PC-9 (cell line): ENCODE data around the gene DOCK4. TPM values are rescaled to one million over a fixed set of nuclear protein-coding genes. Genes with fewer than 3 reads are reported as not detected.

Experiments used
- BruUV-seq: library from RNA; stranded (reverse); fragments of 400-500 nt; replicated peaks from 2 replicates; lab custom pipeline; 2021; lab: Mats Ljungman, UMichigan
- CTCF ChIA-PET: fragments of 300-600 bp; sonication (Branson Sonifier 250); formaldehyde crosslinking; loops from one replicate; lab custom pipeline; 2022; ENCODE audit warnings: antibody characterized with exemption; lab: Charles Lee
- POLR2A ChIA-PET: fragments of 300-600 bp; sonication (Branson Sonifier 250); formaldehyde crosslinking; loops from one replicate; lab custom pipeline; 2022; ENCODE audit warnings: antibody characterized with exemption; ENCODE audit not compliant: unreplicated experiment; lab: Charles Lee
- DNase-seq, 2 experiments: peaks; one replicate each; pipeline versions ENCODE4 v3.0.0 to v3.0.0-alpha.2; 2015 to 2022; ENCODE audit warnings: mixed read lengths in 1 of 2
- H2AFZ ChIP-seq: fragments of 200-600 bp; sonication (generic); 2 replicates; pipeline ENCODE4 v1.8.1; 2017; ENCODE audit warnings: antibody characterized with exemption
- H3F3A ChIP-seq: fragments of 200-600 bp; sonication (generic); 2 replicates; pipeline ENCODE4 v1.8.1; 2017; ENCODE audit warnings: antibody characterized with exemption, mild to moderate bottlenecking, low read depth; ENCODE audit not compliant: insufficient read depth
- H3K27ac ChIP-seq: fragments of 200-600 bp; sonication (generic); 2 replicates; pipeline ENCODE4 v1.6.1; 2016; ENCODE audit warnings: mixed run types
- H3K27me3 ChIP-seq: fragments of 200-600 bp; sonication (generic); 2 replicates; pipeline ENCODE4 v1.6.1; 2016; ENCODE audit warnings: low read depth, mixed run types; ENCODE audit not compliant: insufficient read depth
- H3K36me3 ChIP-seq: fragments of 200-600 bp; sonication (generic); 2 replicates; pipeline ENCODE4 v1.6.1; 2016; ENCODE audit warnings: low read depth, mixed run types
- H3K4me1 ChIP-seq: fragments of 200-600 bp; sonication (generic); replicated peaks from 2 replicates; pipeline ENCODE4 v1.6.1; 2016; ENCODE audit warnings: mixed run types; ENCODE audit not compliant: insufficient read depth
- H3K4me2 ChIP-seq: fragments of 200-600 bp; sonication (generic); 2 replicates; pipeline ENCODE4 v1.6.1; 2017; ENCODE audit warnings: mixed run types
- H3K4me3 ChIP-seq: fragments of 200-600 bp; sonication (generic); 2 replicates; pipeline ENCODE4 v1.6.1; 2016; ENCODE audit warnings: mixed run types
- H3K79me2 ChIP-seq: fragments of 200-600 bp; sonication (generic); 2 replicates; pipeline ENCODE4 v1.6.1; 2017; ENCODE audit warnings: low read depth, mixed run types
- H3K9me2 ChIP-seq: fragments of 200-600 bp; sonication (generic); 2 replicates; pipeline ENCODE4 v1.8.1; 2017; ENCODE audit warnings: mild to moderate bottlenecking; ENCODE audit not compliant: insufficient read depth
- H3K9me3 ChIP-seq: fragments of 200-600 bp; sonication (generic); 2 replicates; pipeline ENCODE4 v1.8.1; 2016; ENCODE audit warnings: low read depth; ENCODE audit not compliant: insufficient read depth
- H4K20me1 ChIP-seq: fragments of 200-600 bp; sonication (generic); 2 replicates; pipeline ENCODE4 v1.8.1; 2017; ENCODE audit not compliant: insufficient read depth
- EZH2 ChIP-seq: fragments of 200-600 bp; sonication (generic); IDR thresholded peaks from 2 replicates; pipeline ENCODE4 v1.8.0; 2017; ENCODE audit warnings: antibody characterized with exemption, low read depth
- intact Hi-C: fragments of 100-400 bp; cut with micrococcal nuclease; formaldehyde crosslinking; loops from one replicate; pipeline ENCODE4 v1.10.0; 2022; ENCODE audit not compliant: unreplicated experiment
- total RNA-seq: library from RNA; stranded (reverse); gene quantifications from 2 replicates; pipeline ENCODE4 v1.2.3, GENCODE V29; 2021
- TF ChIP-seq, protein P1 (sequence below): fragments of 200-600 bp; sonication (generic); conservative IDR thresholded peaks from 2 replicates; pipeline ENCODE4 v1.6.1; 2017; ENCODE audit warnings: mixed run types, antibody characterized with exemption, mild to moderate bottlenecking, moderate library complexity

The DOCK4 gene
- total RNA-seq, 1 experiment from 2014 or later: 0.98 TPM

GRCh38 chr7:111784296-111784695 lies 421.9 kb downstream of the DOCK4 start:
- Histone ChIP-seq H2AFZ (no peak overlapping the region), H3K9me2 (no peaks in the 10 kb centered on the region), H3K9me3 (no peaks in the 10 kb centered on the region), H3F3A (no peaks in the 10 kb centered on the region), H3K36me3 (no peaks in the 10 kb centered on the region), H3K27ac (no peak overlapping the region), H3K4me1 (peaks cover 14% of the 10 kb centered on the region), H4K20me1 (no peaks in the 10 kb centered on the region), H3K27me3 (no peaks in the 10 kb centered on the region), H3K4me2 (no peak overlapping the region), H3K4me3 (no peak overlapping the region), H3K79me2 (no peaks in the 10 kb centered on the region)
- CTCF ChIA-PET: no interaction called here
- TF ChIP-seq, protein P1, sequence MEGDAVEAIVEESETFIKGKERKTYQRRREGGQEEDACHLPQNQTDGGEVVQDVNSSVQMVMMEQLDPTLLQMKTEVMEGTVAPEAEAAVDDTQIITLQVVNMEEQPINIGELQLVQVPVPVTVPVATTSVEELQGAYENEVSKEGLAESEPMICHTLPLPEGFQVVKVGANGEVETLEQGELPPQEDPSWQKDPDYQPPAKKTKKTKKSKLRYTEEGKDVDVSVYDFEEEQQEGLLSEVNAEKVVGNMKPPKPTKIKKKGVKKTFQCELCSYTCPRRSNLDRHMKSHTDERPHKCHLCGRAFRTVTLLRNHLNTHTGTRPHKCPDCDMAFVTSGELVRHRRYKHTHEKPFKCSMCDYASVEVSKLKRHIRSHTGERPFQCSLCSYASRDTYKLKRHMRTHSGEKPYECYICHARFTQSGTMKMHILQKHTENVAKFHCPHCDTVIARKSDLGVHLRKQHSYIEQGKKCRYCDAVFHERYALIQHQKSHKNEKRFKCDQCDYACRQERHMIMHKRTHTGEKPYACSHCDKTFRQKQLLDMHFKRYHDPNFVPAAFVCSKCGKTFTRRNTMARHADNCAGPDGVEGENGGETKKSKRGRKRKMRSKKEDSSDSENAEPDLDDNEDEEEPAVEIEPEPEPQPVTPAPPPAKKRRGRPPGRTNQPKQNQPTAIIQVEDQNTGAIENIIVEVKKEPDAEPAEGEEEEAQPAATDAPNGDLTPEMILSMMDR: no peak
- no peak for TF ChIP-seq EZH2
- no TSS peak for BruUV-seq
- intact Hi-C loops: no loop called here
- POLR2A ChIA-PET: no interaction called here
- no peak for DNase-seq

- CTCF ChIA-PET: no interaction called here
- BruUV-seq: no TSS peak
Observed at GRCh38 chr7:111783854-111784253, 422.3 kb downstream of the DOCK4 start.

GRCh38 chr7:111780527-111780926 lies 425.7 kb downstream of the DOCK4 start:
- ChIA-PET POLR2A (no interaction called here), CTCF (no interaction called here)
- TF ChIP-seq, protein P1: no peak
- TF ChIP-seq EZH2: no peak
- intact Hi-C loops: no loop called here
- Histone ChIP-seq H2AFZ (no peak overlapping the region), H3K79me2 (no peaks in the 10 kb centered on the region), H3K9me2 (no peaks in the 10 kb centered on the region), H3F3A (no peaks in the 10 kb centered on the region), H3K27me3 (no peaks in the 10 kb centered on the region), H3K27ac (no peak overlapping the region), H3K4me1 (peaks cover 12% of the 10 kb centered on the region), H3K36me3 (no peaks in the 10 kb centered on the region), H3K9me3 (no peaks in the 10 kb centered on the region), H4K20me1 (no peaks in the 10 kb centered on the region), H3K4me2 (no peak overlapping the region), H3K4me3 (no peak overlapping the region)
- BruUV-seq: no TSS peak
- no peak for DNase-seq

More at GRCh38 chr7:111783854-111784253, 422.3 kb downstream of the DOCK4 start:
- Histone ChIP-seq H4K20me1 (no peaks in the 10 kb centered on the region), H3K4me3 (no peak overlapping the region), H3K4me2 (no peak overlapping the region), H3K9me2 (no peaks in the 10 kb centered on the region), H3K9me3 (no peaks in the 10 kb centered on the region), H3K4me1 (peaks cover 14% of the 10 kb centered on the region), H3F3A (no peaks in the 10 kb centered on the region), H2AFZ (no peak overlapping the region), H3K79me2 (no peaks in the 10 kb centered on the region), H3K36me3 (no peaks in the 10 kb centered on the region), H3K27ac (no peak overlapping the region), H3K27me3 (no peaks in the 10 kb centered on the region)
- POLR2A ChIA-PET: no interaction called here
- intact Hi-C loops: no loop called here
- DNase-seq: no peak
- TF ChIP-seq EZH2: no peak
- TF ChIP-seq, protein P1: no peak
